ENCODE measurements around the gene MRPS2.
"Not testable (repeated sequence)": the region's sequence is repeated elsewhere in the genome, so short reads cannot be mapped to it uniquely, and the experiment has no call there.

- TF ChIP-seq CTCF (conservative IDR thresholded peaks at IDR 0.05; ENCODE audit: low read depth in 2 of 2); REST (IDR thresholded peaks at IDR 0.05; ENCODE audit: unreplicated experiment); ZNF114 (CRISPR knock-in tag; IDR thresholded peaks at IDR 0.05); POLR2AphosphoS5 (IDR thresholded peaks at IDR 0.05; ENCODE audit: low read depth); EZH2 (IDR thresholded peaks at IDR 0.05; ENCODE audit: low read depth, unreplicated experiment); EZH2phosphoT487 (IDR thresholded peaks at IDR 0.05; ENCODE audit: unreplicated experiment); ZNF331 (CRISPR knock-in tag; IDR thresholded peaks at IDR 0.05; ENCODE audit: low read depth): not testable (repeated sequence)
These were observed 46.5 kb downstream of the MRPS2 start for GRCh38 chr9:135546792-135547617.
